ENCODE results near the gene SPATC1L. TPM values are rescaled to one million over a fixed set of nuclear protein-coding genes. Genes with fewer than 3 reads are reported as not detected.

Gene SPATC1L
- total RNA-seq, 2 donors from 2014 or later, result 10.0 to 11.0 TPM

GRCh38 chr21:46120301-46121285, 63.7 kb downstream of the SPATC1L start:
- DNase-seq, result peak; percentile 18
- no peak for ATAC-seq
- intact Hi-C loops (cut with DNase I), result no loop called here

GRCh38 chr21:46119637-46120271, 64.5 kb downstream of the SPATC1L start:
- DNase-seq (peak; percentile 14), ATAC-seq (no peak)
- intact Hi-C loops (cut with DNase I), result no loop called here

- intact Hi-C loops (cut with DNase I), result no loop called here
Observed at GRCh38 chr21:46119144-46119636, 65.1 kb downstream of the SPATC1L start.

GRCh38 chr21:46118316-46119143, 65.7 kb downstream of the SPATC1L start:
- ATAC-seq, result no peak
- peak; percentile 17 for DNase-seq
- intact Hi-C loops (cut with DNase I), result no loop called here

More at GRCh38 chr21:46119144-46119636, 65.1 kb downstream of the SPATC1L start:
- ATAC-seq, result no peak
- peak; percentile 17 for DNase-seq

- ATAC-seq (no peak), DNase-seq (peak; percentile 15)
- intact Hi-C loops (cut with DNase I), result no loop called here
Observed at GRCh38 chr21:46117586-46118315, 66.5 kb downstream of the SPATC1L start.

GRCh38 chr21:46116776-46117585, 67.3 kb downstream of the SPATC1L start:
- intact Hi-C loops (cut with DNase I), result no loop called here
- DNase-seq (peak; percentile 18), ATAC-seq (no peak)

DNA sequence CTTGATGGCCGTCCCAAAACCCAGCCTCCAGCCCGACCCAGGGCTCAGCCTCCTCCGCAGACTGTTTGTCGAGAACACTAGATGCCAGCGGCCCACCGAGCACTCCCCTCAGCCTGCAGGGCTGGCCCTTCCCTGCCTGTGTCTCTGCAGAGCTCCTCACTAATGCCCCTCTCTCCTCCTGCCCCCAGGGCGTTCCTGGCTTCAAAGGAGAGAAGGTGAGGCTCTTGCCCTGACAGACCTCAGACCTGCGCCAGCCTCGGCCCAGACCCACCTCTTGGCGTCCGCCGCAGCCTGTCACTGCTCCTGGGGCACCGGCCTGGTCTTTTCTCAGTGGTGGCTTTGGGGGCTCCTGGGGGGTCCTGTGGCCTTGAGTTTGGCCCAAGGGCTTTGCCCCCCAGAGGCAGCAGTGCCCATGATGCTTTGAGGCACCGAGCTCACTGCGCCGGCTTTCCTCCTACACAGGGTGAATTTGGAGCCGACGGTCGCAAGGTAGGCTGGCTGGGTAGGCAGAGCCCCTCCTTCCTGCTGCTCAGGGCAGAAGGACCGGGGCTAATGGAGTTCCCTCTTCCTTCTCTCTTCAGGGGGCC, 68.0 kb downstream of the SPATC1L start:
- ATAC-seq (no peak), DNase-seq (peak; percentile 14)
- intact Hi-C loops (cut with DNase I), result no loop called here

DNA sequence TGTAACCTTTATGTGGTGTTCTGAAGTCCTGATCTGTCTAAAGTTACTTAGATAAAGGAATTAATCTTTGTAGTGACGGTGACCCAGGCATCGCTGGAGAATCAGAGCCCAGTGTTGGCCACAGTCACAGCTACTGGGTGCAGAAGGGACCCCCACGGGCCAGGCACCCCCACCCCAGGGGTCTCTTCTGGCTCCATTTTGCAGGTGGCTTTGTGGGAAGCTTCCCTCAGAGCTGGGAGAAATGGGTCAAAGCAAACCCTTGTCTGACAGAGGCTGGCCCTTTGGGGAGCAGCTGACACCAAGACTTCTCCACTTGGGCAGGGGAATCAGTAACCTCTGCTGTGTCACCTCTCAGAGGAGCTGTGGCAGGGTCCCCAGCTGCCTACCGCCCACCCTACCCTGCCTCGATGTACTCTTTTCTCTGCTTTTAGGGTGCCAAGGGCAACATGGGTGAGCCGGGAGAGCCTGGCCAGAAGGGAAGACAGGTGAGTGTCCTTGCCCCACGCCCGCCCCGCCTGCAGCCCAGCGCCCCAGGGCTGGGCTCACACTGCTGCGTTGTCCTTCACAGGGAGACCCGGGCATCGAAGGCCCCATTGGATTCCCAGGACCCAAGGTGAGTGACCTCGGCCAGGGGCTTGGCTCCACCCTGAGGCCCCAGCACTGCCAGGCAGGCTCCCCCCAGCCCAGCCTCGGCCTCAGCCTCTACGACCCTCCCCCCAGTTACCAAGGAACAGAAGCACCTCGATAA, 68.6 kb downstream of the SPATC1L start:
- peak; percentile 12 for DNase-seq
- ATAC-seq, result no peak
- intact Hi-C loops (cut with DNase I), result no loop called here

DNA sequence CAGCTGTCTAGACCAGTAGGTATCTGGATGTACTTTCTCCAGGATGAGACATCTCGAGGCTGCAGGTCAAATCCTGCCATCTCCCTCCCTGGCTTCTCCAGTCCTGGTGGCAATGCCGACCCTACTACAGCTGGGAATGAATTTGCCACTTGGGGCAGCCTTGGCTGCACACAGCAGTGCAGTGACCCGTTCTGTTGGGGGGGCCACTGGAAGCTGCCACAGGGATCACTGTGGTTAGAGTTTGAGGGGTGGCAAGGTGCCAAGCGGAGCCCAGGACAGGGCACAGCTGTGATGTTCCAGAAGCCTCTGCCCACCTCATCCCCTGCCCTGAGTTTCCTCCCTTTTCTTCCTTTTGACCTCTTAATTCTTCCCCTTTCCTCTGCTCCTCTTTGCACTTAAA, 69.3 kb downstream of the SPATC1L start:
- intact Hi-C loops (cut with DNase I), result no loop called here
- ATAC-seq (no peak), DNase-seq (peak; percentile 26)

- no peak for ATAC-seq
- DNase-seq, result peak; percentile 14
- intact Hi-C loops (cut with DNase I), result no loop called here
Observed at GRCh38 chr21:46113497-46114176, 70.6 kb downstream of the SPATC1L start.

DNA sequence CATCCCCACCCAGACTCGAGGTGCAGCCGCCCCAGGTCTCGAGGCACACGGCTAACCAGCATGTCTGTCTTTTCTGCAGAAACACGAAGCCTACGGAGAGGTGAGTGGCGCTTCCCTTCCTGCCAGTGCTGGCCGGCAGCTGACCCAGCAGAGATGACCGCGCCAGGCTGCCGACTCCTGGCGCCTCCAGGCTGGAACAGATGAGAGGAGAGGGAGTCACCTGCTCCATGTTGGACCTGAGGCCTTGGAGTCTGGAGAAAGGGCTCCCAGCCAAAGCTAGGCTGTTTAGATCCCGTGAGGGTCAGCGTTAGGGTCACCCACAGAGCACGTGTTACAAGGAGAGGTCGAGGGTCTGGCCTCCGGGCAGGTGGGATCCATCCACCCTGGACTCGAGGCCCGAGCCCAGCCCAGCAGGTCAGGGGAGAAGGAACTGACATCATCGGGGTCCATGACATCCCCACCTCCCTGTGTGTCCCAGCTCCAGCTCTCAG, 71.5 kb downstream of the SPATC1L start:
- no peak for ATAC-seq
- intact Hi-C loops (cut with DNase I), result no loop called here

DNA sequence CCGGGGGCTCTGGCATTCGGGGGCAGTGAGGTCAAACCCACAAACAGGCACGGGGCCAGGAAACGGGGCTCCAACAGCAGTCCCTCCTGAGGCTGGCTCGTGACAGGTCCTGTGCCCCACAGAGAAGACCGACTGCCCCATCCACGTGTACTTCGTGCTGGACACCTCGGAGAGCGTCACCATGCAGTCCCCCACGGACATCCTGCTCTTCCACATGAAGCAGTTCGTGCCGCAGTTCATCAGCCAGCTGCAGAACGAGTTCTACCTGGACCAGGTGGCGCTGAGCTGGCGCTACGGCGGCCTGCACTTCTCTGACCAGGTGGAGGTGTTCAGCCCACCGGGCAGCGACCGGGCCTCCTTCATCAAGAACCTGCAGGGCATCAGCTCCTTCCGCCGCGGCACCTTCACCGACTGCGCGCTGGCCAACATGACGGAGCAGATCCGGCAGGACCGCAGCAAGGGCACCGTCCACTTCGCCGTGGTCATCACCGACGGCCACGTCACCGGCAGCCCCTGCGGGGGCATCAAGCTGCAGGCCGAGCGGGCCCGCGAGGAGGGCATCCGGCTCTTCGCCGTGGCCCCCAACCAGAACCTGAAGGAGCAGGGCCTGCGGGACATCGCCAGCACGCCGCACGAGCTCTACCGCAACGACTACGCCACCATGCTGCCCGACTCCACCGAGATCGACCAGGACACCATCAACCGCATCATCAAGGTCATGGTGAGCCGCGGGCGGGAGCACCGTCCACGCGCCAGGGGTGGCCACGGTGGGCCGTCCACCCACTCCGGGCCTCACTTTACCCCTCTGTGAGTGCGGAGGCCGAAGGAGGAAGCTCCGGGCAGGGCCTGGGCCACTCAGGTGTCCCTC, 72.2 kb downstream of the SPATC1L start:
- DNase-seq (peak; percentile 22), ATAC-seq (no peak)
- intact Hi-C loops (cut with DNase I), result no loop called here

More for the DNA sequence above, 71.5 kb downstream of the SPATC1L start:
- peak; percentile 21 for DNase-seq

GRCh38 chr21:46111193-46111571, 73.1 kb downstream of the SPATC1L start:
- intact Hi-C loops (cut with DNase I), result no loop called here
- no peak for ATAC-seq
- DNase-seq, result peak; percentile 16
